Stimulated activated CD8-positive, alpha-beta memory T cell treated with anti-CD3 and anti-CD28 coated beads, Interleukin-15, amount 100 ng/mL, for 48 hours (primary cell): ENCODE results near the gene SEC14L3.

Experiments used
- DNase-seq, 2 donors: peaks; one replicate each; pipeline ENCODE4 v3.0.0-alpha.2; 2020; ENCODE audit warnings: low read depth in 2 of 2

Gene SEC14L3

DNA sequence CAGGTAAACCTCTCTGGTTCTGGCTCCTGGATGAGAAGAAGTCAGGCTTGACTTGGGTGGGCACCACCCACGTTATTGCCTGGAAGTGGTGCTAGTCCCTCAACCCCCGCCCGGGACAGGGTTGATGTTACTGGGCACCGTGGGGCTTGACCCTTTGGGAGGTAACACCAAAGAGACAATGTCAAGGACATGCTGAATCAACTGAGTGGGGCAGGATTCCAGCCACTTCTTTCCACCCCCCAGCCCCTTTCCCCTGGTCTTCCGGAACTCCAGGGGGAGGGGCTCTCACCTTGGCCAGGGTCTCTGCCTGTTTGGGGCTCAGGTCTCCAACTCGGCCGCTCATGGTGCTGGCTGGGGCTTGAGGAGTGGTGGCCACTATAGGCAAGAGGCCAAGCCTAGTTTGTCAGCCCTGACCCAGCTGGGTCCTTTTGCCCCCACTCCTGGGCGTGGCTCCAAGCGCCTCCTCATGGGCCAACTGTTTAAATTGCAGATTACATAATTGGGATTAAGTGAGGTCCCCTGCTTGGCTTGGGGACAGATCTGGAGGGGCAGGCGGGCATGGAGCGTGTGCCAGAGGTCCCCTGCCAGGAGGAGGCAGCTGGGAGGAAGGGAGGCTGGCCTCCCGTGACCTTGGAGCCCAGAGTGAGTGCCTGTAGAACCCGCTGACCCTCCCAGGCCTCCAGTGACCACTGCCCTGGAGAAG is at the start of gene SEC14L3:
Gene SEC14L3, minus strand, starts transcription at position 402 of the 703 bp plus-strand sequence. Its CDS starts 59 bp downstream, at position 343.
- no peak for DNase-seq

DNA sequence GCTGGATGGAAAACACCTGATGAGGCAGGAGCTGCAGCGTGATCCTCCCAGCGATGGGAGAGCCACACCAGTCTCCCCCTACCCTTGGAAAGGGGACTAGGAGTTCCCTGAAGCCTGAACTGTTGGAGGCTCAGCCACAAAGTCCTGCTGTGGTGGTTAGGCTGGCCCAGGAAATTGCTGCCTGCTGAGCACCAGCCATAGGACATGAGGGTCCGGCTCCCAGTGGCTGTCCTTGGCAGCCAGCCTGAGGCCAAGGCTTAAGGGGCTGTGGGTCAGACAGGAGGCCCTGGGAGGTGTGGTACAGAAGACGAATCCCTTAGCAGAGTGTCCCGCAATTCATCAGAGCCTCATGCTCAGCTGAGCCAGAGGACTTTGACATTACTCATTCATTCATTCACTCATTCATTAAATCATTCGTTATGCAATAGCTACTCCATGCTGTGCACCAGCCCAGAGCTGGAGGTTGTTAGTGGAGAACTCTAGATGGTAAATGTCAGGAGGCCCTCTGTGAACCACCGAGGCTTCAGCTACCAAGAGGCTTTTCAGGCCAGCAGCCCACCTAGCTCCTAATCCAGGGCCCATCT is 48.1 kb upstream of the SEC14L3 start:
- no peak for DNase-seq

DNA sequence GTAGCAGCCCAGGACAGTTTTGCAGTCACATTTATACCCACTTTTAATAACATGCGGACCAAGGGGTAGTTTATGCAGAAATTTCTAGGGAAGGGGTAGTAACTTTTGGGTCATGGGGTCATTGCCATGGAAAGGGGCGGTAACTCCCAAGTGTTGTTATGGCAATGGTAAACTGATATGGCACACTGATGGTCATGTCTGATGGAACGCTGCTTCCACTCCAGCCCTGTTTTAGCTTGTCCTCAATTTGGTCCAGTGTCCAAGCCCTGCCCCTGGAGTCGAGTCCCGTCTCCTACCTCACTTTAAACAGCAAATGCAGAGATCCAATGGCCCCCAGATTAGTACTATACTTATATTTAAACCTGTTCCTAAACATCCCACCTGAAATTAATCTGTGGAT is 44.9 kb upstream of the SEC14L3 start:
- no peak for DNase-seq

DNA sequence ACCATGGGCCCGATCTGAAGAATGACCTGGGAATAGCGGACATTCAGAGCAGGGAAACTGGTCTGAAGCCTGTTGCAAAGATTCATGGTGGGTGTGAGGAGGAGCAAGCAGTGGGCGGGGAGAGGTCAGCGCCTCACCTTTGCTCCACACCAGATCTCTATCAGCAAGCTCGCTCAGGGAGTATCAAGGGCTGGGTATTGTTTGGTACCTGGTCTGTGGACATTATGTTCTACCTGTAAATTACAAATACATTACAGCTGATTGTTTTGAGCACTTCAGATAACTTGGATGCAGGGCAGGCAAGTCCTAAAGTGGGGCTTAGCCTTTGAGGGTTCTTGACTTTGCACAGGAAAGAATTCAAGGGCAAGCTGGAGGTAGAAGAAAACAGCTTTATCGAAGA is 44.5 kb upstream of the SEC14L3 start:
- DNase-seq, result no peak

DNA sequence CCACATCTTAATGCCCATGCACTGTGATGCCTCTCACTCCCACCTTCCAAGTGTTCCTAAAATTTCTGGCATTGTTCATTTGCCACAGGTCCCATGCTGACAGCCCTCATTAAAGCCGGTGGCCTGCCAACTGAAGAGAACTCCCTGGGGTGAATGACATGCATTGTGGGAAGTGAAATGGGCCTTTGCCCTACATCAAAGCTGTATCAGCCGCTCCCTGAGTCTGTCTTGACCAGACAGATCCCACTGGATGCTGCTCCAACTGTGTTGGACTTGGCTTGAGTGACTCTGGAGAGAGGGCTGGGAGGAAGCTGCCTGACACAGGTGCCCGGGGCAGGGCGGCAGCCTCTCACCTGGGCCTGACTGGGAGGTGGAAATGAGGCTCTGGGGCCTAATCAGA is 42.4 kb upstream of the SEC14L3 start:
- no peak for DNase-seq

DNA sequence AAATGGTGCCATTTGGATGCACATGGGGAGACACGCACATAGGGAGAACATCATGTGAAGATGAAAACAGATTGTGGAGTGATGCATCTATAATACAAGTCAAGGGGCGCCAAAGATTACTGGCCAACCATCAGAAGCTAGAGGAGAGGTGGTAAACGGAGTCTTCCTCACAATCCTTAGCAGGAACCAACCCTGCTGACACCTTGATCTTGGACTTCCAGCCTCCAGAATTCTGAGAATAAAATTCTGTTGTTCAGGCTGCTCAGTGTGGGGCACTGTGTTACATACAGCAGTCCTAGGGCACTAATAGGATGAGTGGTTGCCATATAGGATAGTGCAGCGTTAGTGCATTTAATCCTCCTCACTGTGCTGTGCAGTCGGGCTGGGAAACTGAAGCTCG is 41.6 kb upstream of the SEC14L3 start:
- no peak for DNase-seq

DNA sequence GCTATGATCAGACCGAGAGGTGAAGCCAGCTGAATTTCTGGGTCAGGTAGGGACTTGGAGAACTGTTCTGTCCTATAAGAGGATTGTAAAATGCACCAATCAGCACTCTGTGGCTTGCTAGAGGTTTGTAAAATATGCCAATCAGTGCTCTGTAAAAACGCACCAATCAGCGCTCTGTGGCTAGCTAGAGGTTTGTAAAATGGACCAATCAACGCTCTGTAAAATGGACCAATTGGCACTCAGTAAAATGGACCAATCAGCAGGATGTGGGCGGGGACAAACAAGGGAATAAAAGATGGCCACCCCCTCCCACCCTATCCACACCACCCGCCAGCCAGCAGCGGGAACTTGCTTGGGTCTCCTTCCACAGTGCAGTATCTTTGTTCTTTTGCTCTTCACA is 40.1 kb upstream of the SEC14L3 start:
- DNase-seq, result no peak

DNA sequence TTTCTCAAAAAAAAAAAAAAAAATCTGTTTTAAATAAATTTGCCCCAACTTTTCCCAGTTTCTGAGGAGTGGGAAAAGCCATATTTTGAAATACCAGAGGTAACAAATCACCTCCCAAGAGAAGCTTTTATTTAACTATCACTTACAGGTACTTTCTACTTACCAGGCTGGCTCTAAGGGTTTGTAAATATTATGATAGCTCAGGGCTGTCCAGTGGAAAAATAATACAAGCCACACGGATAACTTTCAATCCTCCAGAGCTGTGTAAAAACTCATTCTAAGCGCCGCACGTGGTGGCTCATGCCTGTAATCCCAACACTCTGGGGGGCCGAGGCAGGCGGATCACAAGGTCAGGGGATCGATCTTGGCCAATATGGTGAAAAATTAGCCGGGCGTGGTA is 39.3 kb upstream of the SEC14L3 start:
- DNase-seq, result no peak

DNA sequence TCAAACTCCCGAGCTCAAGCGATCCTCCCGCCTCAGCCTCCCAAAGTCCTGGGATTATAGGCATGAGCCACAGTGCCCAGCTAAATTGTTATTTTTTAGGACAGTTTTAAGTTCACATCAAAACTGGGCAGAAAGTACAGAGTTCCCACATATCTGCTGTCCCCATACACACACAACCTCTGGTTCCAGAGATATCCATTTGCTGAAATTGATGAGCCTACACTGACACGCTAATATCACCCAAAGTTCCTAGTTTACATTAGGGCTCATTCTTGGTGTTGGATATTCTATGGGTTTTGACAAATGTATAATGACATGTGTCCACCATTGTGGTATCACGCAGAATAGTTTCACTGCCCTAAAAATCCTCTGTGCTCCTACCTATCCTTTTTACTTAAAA is 36.4 kb upstream of the SEC14L3 start:
- DNase-seq, result no peak

DNA sequence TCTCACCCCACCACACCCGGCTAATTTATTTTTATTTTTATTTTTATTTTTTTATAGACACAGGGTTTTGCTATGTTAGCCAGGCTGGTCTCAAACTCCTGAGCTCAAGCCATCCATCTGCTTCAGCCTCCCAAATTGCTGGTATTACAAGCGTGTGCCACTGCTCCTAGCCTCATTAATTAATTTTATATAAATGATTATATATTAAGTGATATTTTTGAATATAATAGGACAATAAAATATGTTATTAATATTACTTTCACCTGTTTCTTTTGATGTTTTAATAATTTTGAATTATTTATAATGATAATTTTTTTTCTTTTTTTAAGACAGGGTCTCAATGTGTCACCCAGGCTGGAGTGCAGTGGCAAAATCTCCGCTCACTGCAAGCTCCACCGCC is 35.9 kb upstream of the SEC14L3 start:
- no peak for DNase-seq

DNA sequence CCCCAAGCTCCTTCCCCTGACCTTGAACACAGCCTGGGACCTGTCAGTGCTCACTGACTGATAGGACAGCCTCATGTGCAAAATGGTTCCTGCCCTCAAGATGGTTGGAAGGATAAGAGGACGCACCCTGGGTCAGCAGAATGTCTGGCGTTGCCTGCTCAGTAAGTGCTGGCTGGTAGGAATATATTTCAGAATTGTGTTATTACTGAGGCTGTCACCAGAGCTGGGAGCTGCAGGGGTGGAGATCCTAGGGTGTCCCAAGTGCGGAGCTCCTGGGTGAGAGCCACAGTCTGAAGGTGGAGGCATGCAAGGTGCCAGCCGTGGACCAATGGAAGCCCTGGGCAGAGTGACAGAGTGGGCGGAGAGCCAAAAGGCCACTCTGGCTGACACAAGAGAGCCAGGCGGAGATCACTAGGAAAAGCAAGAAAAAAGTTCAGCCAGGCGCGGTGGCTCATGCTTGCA is 34.7 kb upstream of the SEC14L3 start:
- no peak for DNase-seq

DNA sequence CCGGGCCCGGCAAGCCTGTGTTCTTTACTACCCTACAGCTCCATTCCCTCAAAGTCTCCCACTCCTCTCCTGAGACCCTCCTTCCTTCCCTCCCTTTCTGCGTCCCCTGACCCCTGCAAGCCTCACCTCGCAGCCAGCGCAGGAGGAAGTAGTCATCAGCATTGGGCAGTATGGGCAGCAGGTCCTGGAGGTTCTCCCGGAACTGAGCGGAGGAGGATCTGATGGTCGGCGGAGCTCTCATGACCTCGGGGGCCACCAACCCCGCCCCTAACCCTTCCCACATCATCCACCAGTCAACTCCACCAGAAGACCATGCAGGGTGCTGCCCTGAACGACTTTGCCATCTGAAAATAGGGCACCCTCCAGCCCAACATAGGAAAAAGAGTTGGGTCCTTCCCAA is 31.7 kb upstream of the SEC14L3 start:
- no peak for DNase-seq

DNA sequence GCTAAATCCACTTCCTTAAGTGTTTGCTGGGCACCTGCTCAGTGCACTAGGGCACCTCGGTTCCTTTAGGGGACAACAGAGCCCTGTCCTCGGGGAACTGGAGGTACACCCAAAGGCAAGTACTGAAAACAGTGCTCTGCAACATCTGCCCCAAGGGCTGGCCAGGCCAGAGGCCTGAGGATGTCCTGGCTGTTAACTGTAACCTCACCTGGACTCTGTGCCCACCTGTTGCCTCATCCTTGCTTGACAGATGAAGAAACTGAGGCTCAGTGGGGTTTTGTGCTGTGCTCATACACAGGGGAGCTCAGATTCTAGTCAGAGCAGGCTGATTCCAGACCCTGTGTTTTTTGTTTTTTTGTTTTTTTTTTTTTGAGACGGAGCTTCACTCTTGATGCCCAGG is 31.1 kb upstream of the SEC14L3 start:
- no peak for DNase-seq

DNA sequence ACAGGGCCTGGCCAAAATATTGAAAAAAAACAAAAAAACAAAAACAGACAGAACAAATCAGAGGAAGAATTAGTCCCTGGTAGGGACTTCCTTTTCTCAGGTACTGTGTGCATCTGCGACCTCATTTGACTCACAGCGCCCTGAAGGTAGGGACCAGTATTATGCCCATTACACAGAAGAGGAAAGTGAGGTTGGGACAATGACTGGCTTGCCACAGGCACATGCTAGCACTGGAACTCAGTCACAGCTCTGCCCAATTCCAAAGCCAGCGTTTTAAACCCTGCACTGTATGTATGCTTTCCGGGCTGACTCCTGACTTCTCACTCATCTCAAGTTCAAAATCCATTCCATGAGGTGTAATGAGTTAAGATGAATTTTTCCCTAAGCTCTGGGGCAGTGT is 30.3 kb upstream of the SEC14L3 start:
- DNase-seq, result no peak

DNA sequence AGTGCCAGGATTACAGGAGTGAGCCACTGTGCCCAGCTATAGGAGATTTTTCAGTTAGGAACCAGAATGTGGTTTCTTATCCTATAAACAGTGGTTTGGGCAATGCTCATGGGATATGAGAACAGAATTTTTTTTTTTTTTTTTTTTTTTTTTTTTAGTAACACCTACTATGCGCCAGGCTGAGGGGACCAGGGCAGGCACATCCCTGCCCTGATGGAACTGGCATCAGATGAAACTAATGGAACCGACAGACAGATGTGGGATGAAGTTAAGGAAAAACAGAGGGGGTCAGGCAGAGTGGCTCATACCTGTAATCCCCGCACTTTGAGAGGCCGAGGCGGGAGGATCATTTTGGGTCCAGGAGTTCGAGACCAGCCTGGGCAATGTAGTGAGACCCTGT is 28.8 kb upstream of the SEC14L3 start:
- DNase-seq, result no peak

DNA sequence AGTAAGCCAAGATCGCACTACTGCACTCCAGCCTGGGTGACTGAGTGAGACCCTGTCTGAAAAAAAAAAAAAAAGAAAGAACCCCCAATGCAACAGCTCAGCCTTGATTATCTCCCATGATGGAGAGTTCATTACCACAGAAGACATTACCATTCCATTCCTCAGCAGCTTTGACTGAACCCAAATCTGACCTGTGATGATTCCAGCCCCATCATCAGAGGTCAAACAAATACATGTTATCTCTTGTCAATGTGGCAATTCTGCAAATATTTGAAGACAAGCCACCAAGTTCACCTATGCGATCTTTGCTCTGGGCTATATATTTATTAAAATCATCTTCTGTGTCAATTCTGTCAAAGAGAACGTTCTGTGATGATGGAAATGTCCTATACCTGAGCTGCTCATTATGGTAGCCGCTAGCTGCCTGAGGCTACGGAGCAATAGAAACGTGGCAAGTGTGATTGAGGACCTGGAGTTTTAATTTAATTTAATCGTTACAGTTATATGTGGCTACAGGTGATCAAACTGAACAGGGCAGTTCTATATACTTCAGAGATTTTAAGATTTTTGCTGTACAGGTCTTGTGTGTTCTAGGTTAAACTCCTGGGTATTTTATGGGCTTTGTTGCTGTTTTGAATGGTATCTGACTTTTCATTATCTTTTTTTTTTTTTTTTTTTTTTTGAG is 25.8 kb upstream of the SEC14L3 start:
- no peak for DNase-seq

DNA sequence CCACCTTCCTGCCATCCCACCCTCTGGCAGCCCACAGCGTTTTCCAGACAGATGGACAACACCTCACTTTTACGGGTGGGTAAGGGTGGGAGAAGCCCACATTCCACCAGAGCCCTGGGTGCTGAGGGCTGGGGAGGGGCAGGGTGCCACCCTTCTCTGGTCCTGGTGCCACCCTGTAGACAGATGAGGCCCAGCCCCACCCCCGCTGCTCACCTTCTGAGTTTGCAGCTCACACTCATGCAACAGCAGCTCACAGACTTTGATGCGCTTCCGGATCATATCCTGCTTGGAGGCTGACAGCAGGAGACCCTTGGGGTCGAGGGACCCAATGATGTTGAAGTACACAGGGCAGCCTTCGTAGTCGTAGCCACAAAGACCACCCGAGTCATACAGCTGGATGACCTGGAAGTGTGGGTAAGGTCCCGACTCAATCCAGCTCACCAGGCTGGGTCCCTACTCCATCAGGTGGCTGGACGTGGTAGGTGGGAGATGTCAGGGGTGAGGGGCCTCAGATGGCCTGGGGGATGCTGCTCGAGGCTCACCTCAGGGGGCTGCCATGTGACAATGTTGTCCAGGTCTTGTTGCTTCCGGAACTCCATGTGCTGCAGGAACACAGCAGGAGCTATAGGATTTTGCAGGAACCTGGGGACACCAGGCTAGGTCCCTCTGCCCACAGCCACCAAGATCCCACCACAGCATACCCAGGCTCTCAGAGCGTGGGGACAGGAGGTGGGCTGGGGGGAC is 23.4 kb upstream of the SEC14L3 start:
- DNase-seq, result no peak

DNA sequence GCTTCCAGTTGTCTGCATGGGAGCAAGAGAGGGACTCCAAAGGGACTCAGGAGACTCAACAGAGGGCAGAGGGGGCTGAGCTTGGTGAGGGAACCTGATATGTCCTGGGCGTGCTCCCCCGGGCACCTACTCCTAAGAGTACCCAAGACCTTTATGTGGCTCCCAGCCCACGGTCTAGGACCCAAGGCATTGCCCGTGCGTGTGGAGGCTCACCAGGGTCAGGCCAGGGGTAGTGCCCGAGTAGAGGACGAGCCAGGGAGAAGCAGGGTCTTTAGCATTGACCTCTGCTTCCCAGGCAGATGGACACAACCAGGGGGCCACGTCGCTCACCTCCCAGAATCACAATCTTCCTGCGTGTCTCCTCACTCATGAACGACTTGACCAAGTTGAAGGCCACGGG is 20.3 kb upstream of the SEC14L3 start:
- no peak for DNase-seq

DNA sequence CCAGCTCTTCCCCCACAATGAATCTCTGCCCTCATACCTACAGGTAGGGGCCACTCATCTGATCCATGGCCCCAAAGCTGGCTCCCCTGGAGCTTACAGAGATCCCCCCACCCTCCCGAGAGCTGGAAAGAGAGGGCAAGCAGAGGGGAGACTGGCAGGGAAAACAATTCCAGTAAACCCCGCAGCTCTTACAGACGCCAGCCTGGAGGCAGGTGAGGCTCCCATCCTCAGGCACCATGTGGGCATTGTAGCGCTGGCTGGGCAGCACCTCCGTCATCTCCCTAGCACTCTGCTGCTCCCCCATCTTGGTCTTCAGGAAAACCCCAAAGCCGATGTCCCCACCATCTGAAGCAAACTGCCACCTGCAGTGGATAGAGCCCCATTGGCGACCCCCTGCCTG is 19.6 kb upstream of the SEC14L3 start:
- DNase-seq, result no peak

DNA sequence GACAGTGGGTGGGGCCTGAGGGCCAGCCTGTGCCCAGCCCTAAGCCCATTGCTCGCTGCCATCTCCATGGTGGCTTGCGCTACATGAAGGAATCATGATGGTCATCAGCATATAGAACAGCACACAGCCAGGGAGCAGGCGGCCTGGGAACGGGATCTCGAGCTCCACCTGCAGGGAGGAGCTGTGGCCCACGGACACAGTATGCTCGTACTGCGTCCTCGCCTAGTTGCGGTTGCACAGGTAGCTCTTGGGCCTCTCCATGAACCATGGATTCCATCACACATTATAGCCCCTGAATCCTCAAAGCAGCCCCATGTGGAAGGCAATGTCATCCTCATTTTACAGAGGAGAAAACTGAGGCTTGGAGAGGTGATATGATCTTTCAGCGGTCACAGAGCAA is 18.6 kb upstream of the SEC14L3 start:
- no peak for DNase-seq

DNA sequence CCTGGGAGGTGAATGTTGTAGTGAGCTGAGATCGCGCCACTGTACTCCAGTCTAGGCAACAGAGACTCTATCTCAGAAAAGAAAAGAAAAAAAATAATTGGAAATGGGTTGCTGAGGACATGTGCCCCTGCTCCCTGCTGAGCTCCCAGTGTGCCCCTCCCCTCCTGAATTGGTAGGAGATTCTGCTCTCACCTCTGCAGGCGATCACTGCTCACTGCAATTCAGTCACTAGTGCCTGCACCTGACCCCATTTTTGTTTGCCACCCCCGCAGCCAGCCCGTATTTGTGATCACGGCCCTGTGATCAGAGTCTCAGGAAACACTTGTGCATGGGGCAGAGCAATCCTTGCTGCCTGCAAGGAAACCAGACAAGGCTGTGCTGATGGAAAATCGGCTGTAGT is 16.3 kb upstream of the SEC14L3 start:
- no peak for DNase-seq

DNA sequence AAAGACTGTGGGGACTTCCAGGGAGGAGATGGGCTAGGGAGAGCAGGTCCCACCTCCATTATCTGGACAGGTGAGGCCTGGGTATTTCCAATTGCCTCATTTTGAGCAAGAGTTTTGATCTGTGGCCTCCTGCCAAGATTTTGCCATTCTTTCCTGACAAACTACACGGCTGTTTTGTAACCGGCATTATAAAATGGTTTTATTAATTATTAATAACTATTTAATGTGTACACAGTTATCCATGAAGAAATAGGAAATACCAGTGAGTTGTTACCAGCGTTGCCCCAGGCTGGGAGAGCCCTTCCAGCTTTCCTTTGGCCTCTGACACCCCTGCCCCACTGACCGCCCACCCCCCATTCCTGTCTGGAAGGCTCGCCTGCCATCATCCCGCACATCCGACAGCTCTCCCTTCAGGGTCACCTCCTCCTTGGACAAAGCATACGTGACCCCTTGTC is 14.9 kb upstream of the SEC14L3 start:
- no peak for DNase-seq
